ENCODE results near the gene PDE4DIP. TPM values are rescaled to one million over a fixed set of nuclear protein-coding genes. Genes with fewer than 3 reads are reported as not detected.
"Not testable (repeated sequence)": the region's sequence is repeated elsewhere in the genome, so short reads cannot be mapped to it uniquely, and the experiment has no call there.

Gene PDE4DIP
- total and polyA plus RNA-seq, 4 experiments from 2014 or later, result 10.1 to 115 (median 68.4) TPM

- H3K36me3 ChIP-seq (ENCODE audit: insufficient read depth, low read length); POLR2A ChIA-PET (ENCODE audit: partially characterized antibody); H3K36me3 Mint-ChIP-seq; H3K4me1 ChIP-seq (ENCODE audit: insufficient read depth, low read length); H3K9me3 Mint-ChIP-seq; CTCF ChIA-PET (ENCODE audit: partially characterized antibody); H3K4me1 Mint-ChIP-seq; H3K27me3 Mint-ChIP-seq; H3K27ac ChIP-seq (ENCODE audit: low read depth, low read length); H3K27me3 ChIP-seq (ENCODE audit: insufficient read depth, low read length); H3K4me3 ChIP-seq (ENCODE audit: low read length in 2 of 2); H3K27ac Mint-ChIP-seq; intact Hi-C loops (cut with micrococcal nuclease); H3K4me3 Mint-ChIP-seq; H3K9me3 ChIP-seq (ENCODE audit: control insufficient read depth in 1 of 2, low read length in 2 of 2); DNase-seq: not testable (repeated sequence)
Measured at GRCh38 chr1:149012599-149012998, 168.4 kb downstream of the PDE4DIP start.

DNA sequence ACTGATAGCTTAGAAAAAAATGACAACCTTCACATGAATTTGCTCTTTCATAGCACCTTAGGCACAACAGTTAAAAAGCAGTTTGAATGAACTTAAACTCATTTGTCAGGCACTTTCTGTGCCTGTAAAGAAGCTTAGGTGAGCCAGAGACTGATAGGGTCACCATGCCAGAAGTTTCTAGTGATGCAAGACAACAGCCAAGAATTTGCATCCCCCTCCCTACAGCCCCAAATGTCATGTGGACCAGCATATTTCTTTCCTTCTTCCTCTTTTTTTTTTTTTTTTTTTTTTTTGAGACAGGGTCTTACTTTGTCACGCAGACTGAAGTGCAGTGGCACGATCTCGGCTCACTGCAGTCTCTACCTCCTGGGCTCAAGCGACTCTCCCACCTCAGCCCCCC lies 169.3 kb downstream of the PDE4DIP start:
- H3K4me3 ChIP-seq (ENCODE audit: low read length in 2 of 2); CTCF ChIA-PET (ENCODE audit: partially characterized antibody); H3K4me1 Mint-ChIP-seq; intact Hi-C loops (cut with micrococcal nuclease); H3K27me3 Mint-ChIP-seq; POLR2A ChIA-PET (ENCODE audit: partially characterized antibody); H3K9me3 Mint-ChIP-seq; H3K4me1 ChIP-seq (ENCODE audit: insufficient read depth, low read length); H3K36me3 ChIP-seq (ENCODE audit: insufficient read depth, low read length); H3K27ac ChIP-seq (ENCODE audit: low read depth, low read length); H3K36me3 Mint-ChIP-seq; H3K27ac Mint-ChIP-seq; H3K4me3 Mint-ChIP-seq; H3K27me3 ChIP-seq (ENCODE audit: insufficient read depth, low read length); DNase-seq; H3K9me3 ChIP-seq (ENCODE audit: control insufficient read depth in 1 of 2, low read length in 2 of 2): not testable (repeated sequence)

- H3K9me3 Mint-ChIP-seq; H3K4me1 ChIP-seq (ENCODE audit: insufficient read depth, low read length); H3K4me1 Mint-ChIP-seq; CTCF ChIA-PET (ENCODE audit: partially characterized antibody); H3K36me3 ChIP-seq (ENCODE audit: insufficient read depth, low read length); H3K4me3 Mint-ChIP-seq; H3K27me3 ChIP-seq (ENCODE audit: insufficient read depth, low read length); H3K36me3 Mint-ChIP-seq; H3K27ac ChIP-seq (ENCODE audit: low read depth, low read length); POLR2A ChIA-PET (ENCODE audit: partially characterized antibody); H3K27me3 Mint-ChIP-seq; H3K4me3 ChIP-seq (ENCODE audit: low read length in 2 of 2); intact Hi-C loops (cut with micrococcal nuclease); H3K27ac Mint-ChIP-seq; H3K9me3 ChIP-seq (ENCODE audit: control insufficient read depth in 1 of 2, low read length in 2 of 2); DNase-seq: not testable (repeated sequence)
Measured at GRCh38 chr1:149015522-149015921, 171.3 kb downstream of the PDE4DIP start.

GRCh38 chr1:149016626-149017025 lies 172.4 kb downstream of the PDE4DIP start:
- H3K27ac ChIP-seq (ENCODE audit: low read depth, low read length); H3K9me3 ChIP-seq (ENCODE audit: control insufficient read depth in 1 of 2, low read length in 2 of 2); H3K36me3 Mint-ChIP-seq; H3K27me3 ChIP-seq (ENCODE audit: insufficient read depth, low read length); H3K36me3 ChIP-seq (ENCODE audit: insufficient read depth, low read length); POLR2A ChIA-PET (ENCODE audit: partially characterized antibody); CTCF ChIA-PET (ENCODE audit: partially characterized antibody); H3K4me1 ChIP-seq (ENCODE audit: insufficient read depth, low read length); intact Hi-C loops (cut with micrococcal nuclease); DNase-seq; H3K27ac Mint-ChIP-seq; H3K9me3 Mint-ChIP-seq; H3K4me1 Mint-ChIP-seq; H3K4me3 ChIP-seq (ENCODE audit: low read length in 2 of 2); H3K27me3 Mint-ChIP-seq; H3K4me3 Mint-ChIP-seq: not testable (repeated sequence)

GRCh38 chr1:149018577-149018976 lies 174.3 kb downstream of the PDE4DIP start:
- H3K27me3 ChIP-seq (ENCODE audit: insufficient read depth, low read length); H3K9me3 Mint-ChIP-seq; H3K4me1 ChIP-seq (ENCODE audit: insufficient read depth, low read length); H3K36me3 Mint-ChIP-seq; CTCF ChIA-PET (ENCODE audit: partially characterized antibody); H3K4me3 ChIP-seq (ENCODE audit: low read length in 2 of 2); H3K4me3 Mint-ChIP-seq; H3K4me1 Mint-ChIP-seq; H3K36me3 ChIP-seq (ENCODE audit: insufficient read depth, low read length); H3K27me3 Mint-ChIP-seq; H3K9me3 ChIP-seq (ENCODE audit: control insufficient read depth in 1 of 2, low read length in 2 of 2); DNase-seq; intact Hi-C loops (cut with micrococcal nuclease); H3K27ac Mint-ChIP-seq; H3K27ac ChIP-seq (ENCODE audit: low read depth, low read length); POLR2A ChIA-PET (ENCODE audit: partially characterized antibody): not testable (repeated sequence)

DNA sequence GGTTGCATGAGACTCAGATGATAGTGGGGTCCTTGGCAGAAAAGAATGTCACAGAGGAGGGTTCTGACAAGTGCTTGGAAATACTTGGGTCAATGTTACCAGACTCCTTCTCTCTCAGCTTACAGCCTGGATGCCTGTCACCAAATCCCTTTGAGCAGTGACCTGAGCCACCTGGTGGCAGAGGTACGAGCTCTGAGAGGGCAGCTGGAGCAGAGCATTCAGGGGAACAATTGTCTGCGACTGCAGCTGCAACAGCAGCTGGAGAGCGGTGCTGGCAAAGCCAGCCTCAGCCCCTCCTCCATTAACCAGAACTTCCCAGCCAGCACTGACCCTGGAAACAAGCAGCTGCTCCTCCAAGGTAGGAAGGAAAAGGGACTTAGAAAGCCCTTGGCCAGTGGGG lies 180.1 kb downstream of the PDE4DIP start:
- CTCF ChIA-PET (ENCODE audit: partially characterized antibody); H3K4me3 ChIP-seq (ENCODE audit: low read length in 2 of 2); H3K9me3 Mint-ChIP-seq; DNase-seq; POLR2A ChIA-PET (ENCODE audit: partially characterized antibody); H3K4me1 ChIP-seq (ENCODE audit: insufficient read depth, low read length); H3K27me3 ChIP-seq (ENCODE audit: insufficient read depth, low read length); H3K4me1 Mint-ChIP-seq; H3K27me3 Mint-ChIP-seq; H3K36me3 Mint-ChIP-seq; H3K27ac Mint-ChIP-seq; H3K27ac ChIP-seq (ENCODE audit: low read depth, low read length); intact Hi-C loops (cut with micrococcal nuclease); H3K9me3 ChIP-seq (ENCODE audit: control insufficient read depth in 1 of 2, low read length in 2 of 2); H3K4me3 Mint-ChIP-seq; H3K36me3 ChIP-seq (ENCODE audit: insufficient read depth, low read length): not testable (repeated sequence)

DNA sequence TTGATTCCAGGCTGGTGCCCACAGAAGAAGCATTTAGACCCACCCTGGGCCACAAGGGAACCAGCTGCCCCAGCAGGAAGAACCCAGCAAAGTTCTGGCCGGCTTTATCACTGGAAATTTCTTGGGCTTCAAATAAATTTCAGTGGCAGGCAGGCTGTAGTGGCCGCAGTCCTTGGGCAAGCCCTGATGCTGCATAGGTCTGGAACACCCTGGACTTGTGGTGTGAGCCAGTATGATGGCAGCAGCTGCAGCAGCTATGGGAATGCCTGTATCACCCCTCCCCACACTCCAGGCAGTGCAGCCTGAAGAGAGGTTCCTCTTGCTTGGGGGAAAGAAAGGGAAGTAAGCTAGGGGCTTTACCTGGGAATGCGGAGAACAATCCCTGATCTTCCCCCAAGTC lies 189.7 kb downstream of the PDE4DIP start:
- H3K4me3 ChIP-seq (ENCODE audit: low read length in 2 of 2); H3K27ac Mint-ChIP-seq; H3K9me3 ChIP-seq (ENCODE audit: control insufficient read depth in 1 of 2, low read length in 2 of 2); H3K27ac ChIP-seq (ENCODE audit: low read depth, low read length); DNase-seq; H3K4me1 ChIP-seq (ENCODE audit: insufficient read depth, low read length); H3K4me1 Mint-ChIP-seq; H3K4me3 Mint-ChIP-seq; H3K9me3 Mint-ChIP-seq; intact Hi-C loops (cut with micrococcal nuclease); H3K36me3 Mint-ChIP-seq; H3K27me3 Mint-ChIP-seq; H3K27me3 ChIP-seq (ENCODE audit: insufficient read depth, low read length); CTCF ChIA-PET (ENCODE audit: partially characterized antibody); H3K36me3 ChIP-seq (ENCODE audit: insufficient read depth, low read length); POLR2A ChIA-PET (ENCODE audit: partially characterized antibody): not testable (repeated sequence)

DNA sequence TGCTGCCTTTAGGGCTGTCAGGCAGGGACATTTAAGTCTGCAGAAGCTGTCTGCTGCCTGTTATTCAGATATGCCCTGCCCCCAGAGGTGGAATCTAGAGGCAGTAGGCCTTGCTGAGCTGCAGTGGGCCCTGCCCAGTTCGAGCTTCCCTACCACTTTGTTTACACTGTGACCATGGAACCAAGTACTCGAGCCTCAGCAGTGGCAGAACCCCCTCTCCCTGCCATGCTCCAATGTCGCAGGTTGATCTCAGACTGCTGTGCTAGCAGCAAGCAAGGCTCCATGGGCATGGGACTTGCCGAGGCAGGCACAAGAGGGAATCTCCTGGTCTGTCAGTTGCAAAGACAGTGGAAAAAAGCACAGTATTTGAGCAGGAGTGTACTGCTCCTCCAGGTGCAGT lies 198.8 kb downstream of the PDE4DIP start:
- not testable (repeated sequence) for H3K4me3 Mint-ChIP-seq, H3K27ac Mint-ChIP-seq

More for the DNA sequence above, 198.8 kb downstream of the PDE4DIP start:
- H3K27me3 Mint-ChIP-seq; H3K4me3 ChIP-seq (ENCODE audit: low read length in 2 of 2); H3K36me3 Mint-ChIP-seq; intact Hi-C loops (cut with micrococcal nuclease); H3K9me3 Mint-ChIP-seq; H3K27ac ChIP-seq (ENCODE audit: low read depth, low read length); H3K4me1 ChIP-seq (ENCODE audit: insufficient read depth, low read length); POLR2A ChIA-PET (ENCODE audit: partially characterized antibody); DNase-seq; CTCF ChIA-PET (ENCODE audit: partially characterized antibody); H3K27me3 ChIP-seq (ENCODE audit: insufficient read depth, low read length); H3K4me1 Mint-ChIP-seq; H3K9me3 ChIP-seq (ENCODE audit: control insufficient read depth in 1 of 2, low read length in 2 of 2); H3K36me3 ChIP-seq (ENCODE audit: insufficient read depth, low read length): not testable (repeated sequence)
